GM20431 (cell line): ENCODE results near the gene EIF4H.
"Not testable (repeated sequence)": the region's sequence is repeated elsewhere in the genome, so short reads cannot be mapped to it uniquely, and the experiment has no call there.

Experiments used
- in situ Hi-C: fragments of 300-500 bp; cut with MseI, MboI; formaldehyde crosslinking; loops from one replicate; pipeline ENCODE4 v1.15.0; 2020; ENCODE audit warnings: low sequenced_read_pairs; ENCODE audit not compliant: unreplicated experiment

The EIF4H gene

GRCh38 chr7:74173866-74174605, at the start of gene EIF4H:
EIF4H (plus strand) TSS chr7:74174356; CDS start chr7:74174384, 28 bp downstream.
- in situ Hi-C loops: no loop called here

- in situ Hi-C loops: no loop called here
Measured at GRCh38 chr7:74126220-74126880, 47.8 kb upstream of the EIF4H start.

- in situ Hi-C loops: no loop called here
Measured at GRCh38 chr7:74129887-74130286, 44.3 kb upstream of the EIF4H start.

GRCh38 chr7:74130518-74130917, 43.6 kb upstream of the EIF4H start:
- in situ Hi-C loops: no loop called here

GRCh38 chr7:74134117-74134620, 40.0 kb upstream of the EIF4H start:
- in situ Hi-C loops: no loop called here

GRCh38 chr7:74138334-74138867, 35.8 kb upstream of the EIF4H start:
- in situ Hi-C loops: no loop called here

GRCh38 chr7:74138945-74139843, 35.0 kb upstream of the EIF4H start:
- in situ Hi-C loops: no loop called here

- in situ Hi-C loops: no loop called here
Measured at GRCh38 chr7:74141705-74142104, 32.5 kb upstream of the EIF4H start.

- in situ Hi-C loops: no loop called here
Measured at GRCh38 chr7:74143383-74143782, 30.8 kb upstream of the EIF4H start.

- in situ Hi-C loops: no loop called here
Measured at GRCh38 chr7:74148491-74148890, 25.7 kb upstream of the EIF4H start.

- in situ Hi-C loops: no loop called here
Measured at GRCh38 chr7:74149071-74149470, 25.1 kb upstream of the EIF4H start.

- in situ Hi-C loops: no loop called here
Measured at GRCh38 chr7:74149603-74150002, 24.6 kb upstream of the EIF4H start.

GRCh38 chr7:74153736-74154135, 20.4 kb upstream of the EIF4H start:
- in situ Hi-C loops: no loop called here

GRCh38 chr7:74155810-74156395, 18.3 kb upstream of the EIF4H start:
- in situ Hi-C loops: no loop called here

GRCh38 chr7:74157605-74158004, 16.6 kb upstream of the EIF4H start:
- in situ Hi-C loops: no loop called here

- in situ Hi-C loops: no loop called here
Measured at GRCh38 chr7:74164985-74165456, 9.1 kb upstream of the EIF4H start.

GRCh38 chr7:74165867-74166593, 8.1 kb upstream of the EIF4H start:
- in situ Hi-C loops: no loop called here

GRCh38 chr7:74167324-74167723, 6.8 kb upstream of the EIF4H start:
- in situ Hi-C loops: not testable (repeated sequence)

GRCh38 chr7:74173074-74173473, 1.1 kb upstream of the EIF4H start:
- in situ Hi-C loops: no loop called here
